ENCODE results near the gene CSAD. TPM values are rescaled to one million over a fixed set of nuclear protein-coding genes. Genes with fewer than 3 reads are reported as not detected.
A peak's percentile ranks its signal among the peaks of the same experiment; 100 is the strongest.
"Not testable (repeated sequence)": the region's sequence is repeated elsewhere in the genome, so short reads cannot be mapped to it uniquely, and the experiment has no call there.

The CSAD gene
- total and polyA plus RNA-seq, 8 donors, result 10.1 to 83.2 (median 21.4) TPM

GRCh38 chr12:53179687-53180219 lies 972 bp downstream of the CSAD start:
- peak; percentile 12 to 34 (median 23) for ATAC-seq
- WGBS, 2 donors, result 17% methylated on average over 12 of the region's 12 CpGs
- no peaks in the 10 kb centered on the region for H3K9me3 ChIP-seq
- peak overlapping the region; percentile 73 to 94 (median 89) for H3K27ac ChIP-seq
- H3K27me3 ChIP-seq, result no peaks in the 10 kb centered on the region
- H3K4me1 ChIP-seq, result peaks cover 14 to 31% (median 29%) of the 10 kb centered on the region in 3 donors
- intact Hi-C loops (cut with DNase I), result no loop called here
- peaks cover 0 to 7% (median 0%) of the 10 kb centered on the region in 3 donors for H3K36me3 ChIP-seq
- DNase-seq, result no peak
- H3K4me3 ChIP-seq, result peak overlapping the region; percentile 61 to 75 (median 68)
- no peak for TF ChIP-seq CTCF (IDR thresholded peaks at IDR 0.05)
- no peak for FAIRE-seq

DNA sequence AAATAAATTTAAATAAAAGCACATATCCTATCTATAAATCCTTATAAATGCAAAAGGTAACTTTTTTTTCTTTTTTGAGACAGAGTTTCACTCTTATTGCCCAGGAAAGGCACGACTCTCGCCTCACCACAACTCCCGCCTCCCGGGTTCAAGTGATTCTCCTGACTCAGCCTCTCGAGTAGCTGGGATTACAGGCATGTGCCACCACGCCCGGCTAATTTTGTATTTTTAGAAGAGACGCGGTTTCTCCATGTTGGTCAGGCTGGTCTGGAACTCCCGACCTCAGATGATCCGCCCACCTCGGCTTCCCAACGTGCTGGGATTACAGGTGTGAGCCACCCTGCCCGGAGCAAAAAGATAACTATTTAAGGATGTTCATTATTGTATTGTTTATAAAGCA lies 1.9 kb downstream of the CSAD start:
- FAIRE-seq, result not testable (repeated sequence)

DNA sequence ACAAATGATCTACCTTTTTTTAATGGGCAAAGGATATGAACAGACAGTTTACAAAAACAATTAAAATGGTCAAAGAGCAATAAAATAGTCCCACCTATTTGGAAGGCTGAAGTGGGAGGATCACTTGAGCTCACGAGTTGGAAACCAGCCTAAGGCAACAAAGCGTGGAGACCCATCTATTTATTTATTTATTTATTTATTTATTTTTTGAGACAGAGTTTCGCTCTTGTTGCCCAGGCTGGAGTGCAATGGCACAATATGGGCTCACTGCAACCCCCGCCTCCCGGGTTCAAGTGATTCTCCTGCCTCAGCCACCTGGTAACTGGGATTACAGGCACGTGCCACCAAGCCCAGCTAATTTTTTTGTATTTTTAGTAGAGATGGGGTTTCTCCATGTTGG lies 3.3 kb downstream of the CSAD start:
- WGBS, 2 donors, result 92 to 93% methylated on average over 6 of the region's 6 CpGs
- FAIRE-seq, result not testable (repeated sequence)

More for the DNA sequence above, 1.9 kb downstream of the CSAD start:
- WGBS, 2 donors, result 93 to 98% methylated on average over 14 of the region's 14 CpGs
- H3K27ac ChIP-seq; H3K36me3 ChIP-seq; intact Hi-C loops (cut with DNase I); H3K9me3 ChIP-seq; ATAC-seq; H3K27me3 ChIP-seq; DNase-seq; H3K4me3 ChIP-seq: not testable (repeated sequence)
- H3K4me1 ChIP-seq, result peaks cover 14 to 31% (median 29%) of the 10 kb centered on the region in 3 donors

GRCh38 chr12:53176750-53177149 lies 4.0 kb downstream of the CSAD start:
- Histone ChIP-seq H3K4me3 (no peak overlapping the region), H3K27ac (no peak overlapping the region), H3K4me1 (peaks cover under 1 to 11% (median 10%) of the 10 kb centered on the region in 3 donors), H3K36me3 (no peaks in the 10 kb centered on the region), H3K27me3 (no peaks in the 10 kb centered on the region), H3K9me3 (no peaks in the 10 kb centered on the region)
- no peak for ATAC-seq
- DNase-seq, result no peak
- WGBS, 2 donors, result 89 to 97% methylated on average over 3 of the region's 3 CpGs
- TF ChIP-seq CTCF (IDR thresholded peaks at IDR 0.05), result no peak
- FAIRE-seq, result no peak
- intact Hi-C loops (cut with DNase I), result no loop called here

More for the DNA sequence above, 3.3 kb downstream of the CSAD start:
- H3K4me3 ChIP-seq; H3K36me3 ChIP-seq; intact Hi-C loops (cut with DNase I); H3K27me3 ChIP-seq; H3K27ac ChIP-seq; H3K9me3 ChIP-seq; ATAC-seq: not testable (repeated sequence)
- DNase-seq, result peak in 1 of 6 donors; percentile 12
- H3K4me1 ChIP-seq, result peaks cover 7 to 18% (median 17%) of the 10 kb centered on the region in 3 donors

GRCh38 chr12:53174881-53175491 lies 5.7 kb downstream of the CSAD start:
- intact Hi-C loops (cut with DNase I), result no loop called here

More at GRCh38 chr12:53174881-53175491, 5.7 kb downstream of the CSAD start:
- Histone ChIP-seq H3K27me3 (no peaks in the 10 kb centered on the region), H3K4me3 (no peak overlapping the region), H3K36me3 (peaks cover 0 to 2% (median 0%) of the 10 kb centered on the region in 3 donors), H3K27ac (no peak overlapping the region), H3K9me3 (no peaks in the 10 kb centered on the region), H3K4me1 (peaks cover 0 to 7% (median 6%) of the 10 kb centered on the region in 3 donors)
- ATAC-seq (peak in 3 of 4 donors; percentile 80 to 85 (median 82)), DNase-seq (no peak), FAIRE-seq (no peak)
- 48 to 51% methylated on average over 4 of the region's 4 CpGs for WGBS, 2 donors
- peak in 1 of 4 donors; percentile 12 for TF ChIP-seq CTCF (IDR thresholded peaks at IDR 0.05)
